ACC112 (cell line): ENCODE results near the gene PPDPF.
"Not testable (repeated sequence)": the region's sequence is repeated elsewhere in the genome, so short reads cannot be mapped to it uniquely, and the experiment has no call there.

Source experiments
- H2AFZ ChIP-seq: fragments of 200-600 bp; sonication (generic); one replicate; pipeline ENCODE4 v1.6.0; 2017; ENCODE audit warnings: antibody characterized with exemption, low read length; ENCODE audit not compliant: unreplicated experiment
- H3K27ac ChIP-seq: fragments of 200-600 bp; sonication (generic); 2 replicates; pipeline ENCODE4 v1.5.1; 2014; ENCODE audit warnings: low read depth, mild to moderate bottlenecking, antibody characterized with exemption, low read length, moderate library complexity
- H3K27me3 ChIP-seq: fragments of 200-600 bp; sonication (generic); 2 replicates; pipeline ENCODE4 v1.6.1; 2014; ENCODE audit warnings: mild to moderate bottlenecking, antibody characterized with exemption, low read length, moderate library complexity, mixed read lengths; ENCODE audit not compliant: insufficient read depth
- H3K36me3 ChIP-seq: fragments of 200-600 bp; sonication (generic); 2 replicates; pipeline ENCODE4 v1.6.1; 2016; ENCODE audit warnings: mild to moderate bottlenecking, antibody characterized with exemption, low read length, moderate library complexity, mixed read lengths; ENCODE audit not compliant: insufficient read depth
- H3K4me1 ChIP-seq: fragments of 200-600 bp; sonication (generic); one replicate; pipeline ENCODE4 v1.6.1; 2016; ENCODE audit warnings: low read length, mixed read lengths; ENCODE audit not compliant: insufficient read depth, unreplicated experiment, control insufficient read depth
- H3K4me3 ChIP-seq: fragments of 200-600 bp; sonication (generic); 2 replicates; pipeline ENCODE4 v1.5.1; 2014; ENCODE audit warnings: mild to moderate bottlenecking, low read depth, low read length
- H3K79me2 ChIP-seq: fragments of 200-600 bp; sonication (generic); one replicate; pipeline ENCODE4 v1.6.0; 2016; ENCODE audit warnings: low read length; ENCODE audit not compliant: control insufficient read depth, unreplicated experiment, insufficient read depth

PPDPF gene

GRCh38 chr20:63567386-63568169 is 47.0 kb downstream of the PPDPF start:
- Histone ChIP-seq H3K79me2 (peaks cover 21% of the 10 kb centered on the region), H2AFZ (no peak overlapping the region), H3K27me3 (no peaks in the 10 kb centered on the region), H3K4me1 (peaks cover 2% of the 10 kb centered on the region), H3K4me3 (no peak overlapping the region), H3K36me3 (peaks cover 57% of the 10 kb centered on the region; the same call in 1 of the 2 replicates), H3K27ac (no peak overlapping the region)

GRCh38 chr20:63568170-63568981 is 47.8 kb downstream of the PPDPF start:
- no peak overlapping the region for H3K27ac ChIP-seq
- H3K4me1 ChIP-seq = peaks cover 9% of the 10 kb centered on the region
- H3K4me3 ChIP-seq = no peak overlapping the region
- H3K79me2 ChIP-seq = peaks cover 29% of the 10 kb centered on the region
- H2AFZ ChIP-seq = no peak overlapping the region
- peaks cover 55% of the 10 kb centered on the region; the same call in 1 of the 2 replicates for H3K36me3 ChIP-seq
- no peaks in the 10 kb centered on the region for H3K27me3 ChIP-seq

- no peaks in the 10 kb centered on the region for H3K27me3 ChIP-seq
- H3K36me3 ChIP-seq = peaks cover 46% of the 10 kb centered on the region; the same call in 1 of the 2 replicates
- H3K27ac ChIP-seq = no peak overlapping the region
- no peak overlapping the region for H3K4me3 ChIP-seq
- no peak overlapping the region for H2AFZ ChIP-seq
- H3K4me1 ChIP-seq = peaks cover 9% of the 10 kb centered on the region
- H3K79me2 ChIP-seq = peaks cover 34% of the 10 kb centered on the region
Measured at GRCh38 chr20:63568986-63569949, 48.7 kb downstream of the PPDPF start.

GRCh38 chr20:63570281-63571086 is 49.9 kb downstream of the PPDPF start:
- H3K27ac ChIP-seq = no peak overlapping the region
- H3K27me3 ChIP-seq = no peaks in the 10 kb centered on the region
- peaks cover 37% of the 10 kb centered on the region; the same call in 1 of the 2 replicates for H3K36me3 ChIP-seq
- H3K79me2 ChIP-seq = peaks cover 34% of the 10 kb centered on the region
- no peak overlapping the region for H2AFZ ChIP-seq
- H3K4me1 ChIP-seq = peaks cover 19% of the 10 kb centered on the region
- H3K4me3 ChIP-seq = no peak overlapping the region

GRCh38 chr20:63571087-63571478 is 50.5 kb downstream of the PPDPF start:
- H3K27me3 ChIP-seq, H3K27ac ChIP-seq, H3K4me3 ChIP-seq, H2AFZ ChIP-seq: not testable (repeated sequence)
- H3K79me2 ChIP-seq = peaks cover 34% of the 10 kb centered on the region
- peaks cover 33% of the 10 kb centered on the region; the same call in 1 of the 2 replicates for H3K36me3 ChIP-seq
- peaks cover 19% of the 10 kb centered on the region for H3K4me1 ChIP-seq
